Embryonic facial prominence (tissue), 1 donor: ENCODE data around the gene TANK.
"Not testable (repeated sequence)": the region's sequence is repeated elsewhere in the genome, so short reads cannot be mapped to it uniquely, and the experiment has no call there.

Experiments used
- DNase-seq: peaks from one replicate; pipeline ENCODE4 v3.0.0-alpha.2; 2016; ENCODE audit errors: extremely low spot score

The TANK gene

GRCh38 chr2:161232571-161232970 is 72.3 kb downstream of the TANK start:
- DNase-seq, result no peak

GRCh38 chr2:161233858-161234431 is 73.7 kb downstream of the TANK start:
- DNase-seq, result no peak

- no peak for DNase-seq
Observed at GRCh38 chr2:161234627-161235026, 74.4 kb downstream of the TANK start.

GRCh38 chr2:161237392-161238264 is 77.4 kb downstream of the TANK start:
- no peak for DNase-seq

- DNase-seq, result no peak
Observed at GRCh38 chr2:161238265-161238559, 78.0 kb downstream of the TANK start.

GRCh38 chr2:161238560-161239325 is 78.5 kb downstream of the TANK start:
- no peak for DNase-seq

GRCh38 chr2:161239326-161240109 is 79.3 kb downstream of the TANK start:
- DNase-seq, result no peak

GRCh38 chr2:161241894-161242293 is 81.7 kb downstream of the TANK start:
- no peak for DNase-seq

- no peak for DNase-seq
Observed at GRCh38 chr2:161243312-161243711, 83.1 kb downstream of the TANK start.

- no peak for DNase-seq
Observed at GRCh38 chr2:161243905-161244304, 83.7 kb downstream of the TANK start.

- DNase-seq, result not testable (repeated sequence)
Observed at GRCh38 chr2:161244387-161245260, 84.4 kb downstream of the TANK start.

- DNase-seq, result no peak
Observed at GRCh38 chr2:161245261-161245553, 85.0 kb downstream of the TANK start.

GRCh38 chr2:161245671-161246070 is 85.4 kb downstream of the TANK start:
- no peak for DNase-seq

GRCh38 chr2:161246281-161246680 is 86.1 kb downstream of the TANK start:
- no peak for DNase-seq

GRCh38 chr2:161250864-161251436 is 90.7 kb downstream of the TANK start:
- DNase-seq, result no peak

GRCh38 chr2:161257123-161257952 is 97.1 kb downstream of the TANK start:
- no peak for DNase-seq

- no peak for DNase-seq
Observed at GRCh38 chr2:161265874-161266273, 105.6 kb downstream of the TANK start.

GRCh38 chr2:161269111-161269510 is 108.9 kb downstream of the TANK start:
- no peak for DNase-seq

- DNase-seq, result no peak
Observed at GRCh38 chr2:161273038-161273760, 113.0 kb downstream of the TANK start.
